ENCODE results near the gene SAMD13.
A peak's percentile ranks its signal among the peaks of the same experiment; 100 is the strongest.

Gene SAMD13

DNA sequence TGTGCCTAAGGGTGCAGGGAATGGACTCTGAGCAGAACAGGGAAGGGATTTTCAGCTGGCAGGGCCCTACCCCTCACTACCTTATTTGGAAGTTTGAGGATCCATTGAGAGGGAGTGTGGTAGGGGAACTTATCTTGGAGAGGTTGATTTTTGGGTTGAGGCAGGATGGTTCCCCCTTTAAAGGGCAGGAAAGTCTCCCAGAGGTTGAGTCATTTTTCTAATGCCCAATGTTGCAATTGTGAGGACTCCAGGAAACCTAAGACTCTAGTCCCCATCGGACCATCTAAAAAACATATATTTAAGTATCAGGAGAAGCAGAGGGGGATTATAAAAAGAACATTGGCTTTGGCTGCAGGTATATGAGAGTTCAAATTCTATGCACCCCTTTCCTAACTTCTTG lies 47.3 kb downstream of the SAMD13 start:
- DNase-seq (ENCODE audit: low read depth), result no peak
- no peak overlapping the region for H3K4me3 ChIP-seq (replicated peaks; ENCODE audit: low read depth, low read length)
- TF ChIP-seq, protein P1, sequence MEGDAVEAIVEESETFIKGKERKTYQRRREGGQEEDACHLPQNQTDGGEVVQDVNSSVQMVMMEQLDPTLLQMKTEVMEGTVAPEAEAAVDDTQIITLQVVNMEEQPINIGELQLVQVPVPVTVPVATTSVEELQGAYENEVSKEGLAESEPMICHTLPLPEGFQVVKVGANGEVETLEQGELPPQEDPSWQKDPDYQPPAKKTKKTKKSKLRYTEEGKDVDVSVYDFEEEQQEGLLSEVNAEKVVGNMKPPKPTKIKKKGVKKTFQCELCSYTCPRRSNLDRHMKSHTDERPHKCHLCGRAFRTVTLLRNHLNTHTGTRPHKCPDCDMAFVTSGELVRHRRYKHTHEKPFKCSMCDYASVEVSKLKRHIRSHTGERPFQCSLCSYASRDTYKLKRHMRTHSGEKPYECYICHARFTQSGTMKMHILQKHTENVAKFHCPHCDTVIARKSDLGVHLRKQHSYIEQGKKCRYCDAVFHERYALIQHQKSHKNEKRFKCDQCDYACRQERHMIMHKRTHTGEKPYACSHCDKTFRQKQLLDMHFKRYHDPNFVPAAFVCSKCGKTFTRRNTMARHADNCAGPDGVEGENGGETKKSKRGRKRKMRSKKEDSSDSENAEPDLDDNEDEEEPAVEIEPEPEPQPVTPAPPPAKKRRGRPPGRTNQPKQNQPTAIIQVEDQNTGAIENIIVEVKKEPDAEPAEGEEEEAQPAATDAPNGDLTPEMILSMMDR (IDR thresholded peaks at IDR 0.05; ENCODE audit: low read length, missing control alignments), result no peak

DNA sequence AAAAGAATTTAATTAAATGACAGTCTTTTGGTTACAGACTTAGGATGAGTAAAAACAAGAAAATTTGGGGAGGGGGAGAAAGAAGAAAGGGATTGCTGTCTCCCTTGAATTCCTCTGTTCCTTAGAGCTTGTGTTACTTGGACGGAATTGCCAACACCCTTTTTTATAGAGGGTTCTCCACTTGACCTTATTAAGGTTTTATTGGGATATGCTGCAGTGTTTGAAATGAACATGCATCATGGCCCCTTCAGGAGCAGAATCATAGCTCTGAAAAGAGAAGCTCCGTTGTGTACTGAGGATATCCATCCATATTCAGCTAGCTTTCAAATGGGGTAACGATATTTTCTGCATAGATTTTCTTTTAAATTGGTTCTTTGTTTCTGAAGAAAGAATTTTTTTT lies 48.6 kb downstream of the SAMD13 start:
- no peak overlapping the region for H3K4me3 ChIP-seq (replicated peaks; ENCODE audit: low read depth, low read length)
- TF ChIP-seq, protein P1 (IDR thresholded peaks at IDR 0.05; ENCODE audit: low read length, missing control alignments), result no peak
- no peak for DNase-seq (ENCODE audit: low read depth)

DNA sequence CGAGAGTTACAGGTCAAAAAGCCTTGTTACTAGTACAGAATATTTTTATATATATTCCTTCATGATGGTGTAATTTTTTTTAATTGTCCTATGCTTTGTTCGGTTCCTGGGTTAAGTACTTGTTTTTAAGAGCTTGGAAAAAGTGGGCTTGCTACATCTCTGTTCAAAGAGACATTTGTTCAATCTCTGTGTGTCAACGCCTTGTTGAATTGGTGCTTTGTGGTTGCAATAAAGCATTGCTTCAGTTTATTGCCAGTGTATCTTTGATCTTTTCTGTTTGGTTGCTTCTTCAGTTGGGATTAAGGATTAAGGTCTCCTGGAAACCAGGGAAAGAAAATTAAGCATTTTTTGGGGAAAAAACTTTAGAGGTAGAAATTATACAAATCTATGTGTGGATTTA lies 49.0 kb downstream of the SAMD13 start:
- H3K4me3 ChIP-seq (replicated peaks; ENCODE audit: low read depth, low read length), result no peak overlapping the region
- TF ChIP-seq, protein P1 (IDR thresholded peaks at IDR 0.05; ENCODE audit: low read length, missing control alignments), result no peak
- no peak for DNase-seq (ENCODE audit: low read depth)

DNA sequence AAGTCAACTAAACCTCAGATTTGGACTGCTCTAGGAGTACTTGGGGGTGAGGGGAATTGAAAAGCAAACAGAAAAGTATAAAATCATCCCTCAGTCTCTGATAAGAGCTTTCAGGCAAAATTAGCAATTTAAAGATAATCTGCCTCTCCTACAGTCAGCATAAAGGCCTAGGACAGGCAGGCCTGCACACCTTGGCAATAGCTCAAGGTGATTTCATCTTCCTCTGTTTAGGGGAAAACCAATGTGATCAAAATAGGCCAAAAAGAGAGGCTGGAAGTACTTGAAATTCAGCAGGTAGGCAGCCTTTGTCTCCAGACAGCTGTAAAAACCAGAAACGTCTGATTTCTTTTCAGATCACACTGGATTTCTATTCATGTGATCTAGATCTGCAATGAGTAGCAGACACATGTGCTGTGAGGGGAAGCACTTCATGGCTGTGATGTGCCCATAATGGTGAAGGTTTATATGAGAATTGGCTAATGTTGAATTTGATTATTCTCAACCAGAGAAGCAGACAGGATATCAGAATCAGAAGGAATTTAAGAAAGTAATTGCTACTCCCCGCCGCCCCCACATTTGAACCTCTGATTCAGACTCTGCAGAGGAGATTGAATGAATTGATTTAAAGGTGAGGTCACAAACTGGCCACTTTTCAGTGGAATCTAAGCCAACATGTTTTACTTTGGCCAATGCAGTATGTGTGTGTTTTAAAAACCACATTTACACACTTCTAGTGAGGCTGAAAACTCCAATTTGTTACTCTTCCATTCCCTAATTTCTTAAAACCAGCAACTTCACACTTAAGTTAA lies 51.0 kb downstream of the SAMD13 start:
- TF ChIP-seq, protein P1 (IDR thresholded peaks at IDR 0.05; ENCODE audit: low read length, missing control alignments), result no peak
- no peak overlapping the region for H3K4me3 ChIP-seq (replicated peaks; ENCODE audit: low read depth, low read length)
- DNase-seq (ENCODE audit: low read depth), result no peak

DNA sequence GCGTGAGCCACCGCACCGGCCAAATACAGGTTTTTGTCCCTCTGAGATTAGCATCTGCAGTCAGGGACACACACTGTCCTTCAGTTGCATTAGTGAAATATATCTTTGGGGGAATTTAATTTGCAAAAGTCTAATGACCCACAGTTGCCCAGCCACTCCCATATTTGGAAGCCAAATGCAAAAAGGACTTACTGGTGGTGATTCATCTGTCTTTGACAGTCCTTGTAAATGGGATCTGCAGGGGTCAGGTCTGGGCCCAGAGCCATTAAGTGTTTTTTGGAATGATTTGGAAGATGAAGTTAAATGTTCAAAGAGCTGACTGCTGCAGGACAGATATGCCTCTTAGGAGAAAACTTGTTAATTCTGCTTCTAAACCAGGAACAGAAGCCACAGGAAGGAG lies 52.2 kb downstream of the SAMD13 start:
- DNase-seq (ENCODE audit: low read depth), result peak; percentile 58
- no peak overlapping the region for H3K4me3 ChIP-seq (replicated peaks; ENCODE audit: low read depth, low read length)
- TF ChIP-seq, protein P1 (IDR thresholded peaks at IDR 0.05; ENCODE audit: low read length, missing control alignments), result no peak

DNA sequence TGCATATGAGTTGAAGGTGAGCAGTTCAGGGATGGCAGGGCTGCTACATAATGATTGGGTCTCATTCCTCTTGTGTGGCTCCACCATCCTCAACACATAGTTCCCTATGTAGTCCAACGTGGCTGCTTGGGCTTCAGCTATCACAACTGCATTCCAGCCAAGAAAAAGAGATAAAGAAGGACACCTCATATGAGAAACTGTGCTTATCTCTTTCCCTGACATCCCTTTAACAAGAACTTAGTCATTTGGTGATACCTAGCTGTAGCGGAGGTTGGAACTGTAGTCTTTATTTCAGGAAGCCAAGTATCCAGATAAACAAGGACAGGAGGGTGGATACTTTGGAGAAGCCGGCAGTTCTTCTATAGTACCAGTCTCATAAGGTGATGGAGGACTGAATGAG lies 54.0 kb downstream of the SAMD13 start:
- H3K4me3 ChIP-seq (replicated peaks; ENCODE audit: low read depth, low read length), result no peak overlapping the region
- no peak for DNase-seq (ENCODE audit: low read depth)
- TF ChIP-seq, protein P1 (IDR thresholded peaks at IDR 0.05; ENCODE audit: low read length, missing control alignments), result no peak

DNA sequence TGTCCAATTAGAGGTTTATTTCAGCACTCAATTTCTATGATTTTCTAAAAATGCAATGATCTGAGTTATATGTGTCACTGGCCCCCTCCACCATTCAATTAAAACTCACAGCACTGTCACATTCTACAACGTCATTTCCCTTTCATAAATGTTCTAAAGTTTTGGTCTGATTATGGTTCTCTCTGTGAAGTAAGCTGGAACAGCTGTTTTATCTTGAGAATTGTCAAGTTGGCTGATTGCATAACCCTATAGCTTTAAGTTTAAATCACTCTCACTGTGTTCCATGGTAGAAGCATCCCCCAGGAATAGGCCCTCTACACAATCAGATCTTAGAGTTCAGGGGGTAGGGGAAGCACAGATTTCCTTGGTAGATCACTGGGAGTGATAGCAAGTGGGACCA lies 55.4 kb downstream of the SAMD13 start:
- peak; percentile 64 for DNase-seq (ENCODE audit: low read depth)
- H3K4me3 ChIP-seq (replicated peaks; ENCODE audit: low read depth, low read length), result no peak overlapping the region
- TF ChIP-seq, protein P1 (IDR thresholded peaks at IDR 0.05; ENCODE audit: low read length, missing control alignments), result no peak
